ENCODE measurements around the gene DHX8.

Gene DHX8

DNA sequence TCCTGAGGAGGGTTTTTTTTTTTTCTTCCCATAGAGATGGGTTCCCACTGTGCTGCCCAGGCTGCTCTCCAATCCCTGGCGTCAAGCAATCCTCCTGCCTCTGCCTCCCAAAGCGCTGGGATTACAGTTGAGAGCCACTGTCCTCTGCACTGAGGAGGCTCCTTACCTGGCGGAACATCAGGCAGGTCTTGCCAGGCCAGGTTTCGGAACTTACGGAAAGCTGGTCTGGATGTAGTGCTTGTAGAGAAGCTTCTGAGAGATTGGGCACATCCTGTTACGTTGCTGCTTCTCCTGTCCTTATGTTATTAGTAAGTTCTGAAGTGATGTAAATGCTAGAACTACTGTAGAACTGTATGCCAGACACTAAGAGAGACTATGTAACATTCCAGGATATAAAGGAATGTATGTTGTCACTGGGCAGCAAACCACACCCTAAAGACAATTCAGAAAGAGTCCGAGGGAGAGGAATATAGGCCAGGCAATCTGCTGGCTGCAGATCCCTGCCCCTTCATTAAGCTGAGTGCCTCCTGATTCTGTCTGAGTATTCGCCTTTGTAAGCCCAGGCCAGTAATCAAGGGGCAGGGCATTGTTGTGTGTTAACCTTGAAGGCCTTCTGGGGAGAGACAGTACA lies 41.3 kb downstream of the DHX8 start:
- DNase-seq (ENCODE audit: low read depth in 2 of 2) = no peak

DNA sequence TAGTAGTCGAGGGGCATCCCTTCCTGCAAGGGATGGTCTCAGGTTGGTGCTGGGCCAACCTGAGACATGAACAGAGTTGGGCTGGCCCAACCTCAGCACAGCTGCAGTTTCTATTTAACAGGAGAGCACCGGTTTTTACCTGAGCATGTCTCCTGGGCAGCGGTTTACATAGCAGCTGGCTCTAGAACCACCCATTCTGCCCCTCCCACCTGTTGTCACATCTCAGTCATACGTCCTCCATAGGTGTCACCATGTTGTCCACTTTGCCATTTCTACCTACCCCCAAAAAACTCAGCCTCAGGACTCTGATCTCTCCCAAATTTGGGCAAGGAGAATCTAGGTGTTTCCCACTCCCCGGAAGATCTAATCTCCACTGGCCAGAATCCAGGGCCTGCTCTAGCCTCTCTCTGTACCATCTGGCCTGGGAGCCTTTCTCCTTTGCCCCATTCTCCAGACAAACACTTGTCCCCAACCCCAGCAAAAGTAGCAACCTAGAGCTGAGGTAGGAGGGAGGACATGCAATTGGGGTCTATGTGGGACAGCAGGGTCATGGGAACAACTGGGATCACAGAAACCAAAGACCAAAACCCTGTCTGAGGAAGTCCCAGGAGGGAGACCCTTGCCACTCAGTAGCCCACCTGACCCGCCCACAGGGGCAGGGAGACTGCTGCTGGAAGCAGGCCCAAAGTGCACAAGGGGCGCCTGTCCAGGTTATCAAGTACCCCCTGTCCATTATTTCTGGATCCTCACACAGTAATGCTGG lies 43.3 kb downstream of the DHX8 start:
- no peak for DNase-seq (ENCODE audit: low read depth in 2 of 2)

DNA sequence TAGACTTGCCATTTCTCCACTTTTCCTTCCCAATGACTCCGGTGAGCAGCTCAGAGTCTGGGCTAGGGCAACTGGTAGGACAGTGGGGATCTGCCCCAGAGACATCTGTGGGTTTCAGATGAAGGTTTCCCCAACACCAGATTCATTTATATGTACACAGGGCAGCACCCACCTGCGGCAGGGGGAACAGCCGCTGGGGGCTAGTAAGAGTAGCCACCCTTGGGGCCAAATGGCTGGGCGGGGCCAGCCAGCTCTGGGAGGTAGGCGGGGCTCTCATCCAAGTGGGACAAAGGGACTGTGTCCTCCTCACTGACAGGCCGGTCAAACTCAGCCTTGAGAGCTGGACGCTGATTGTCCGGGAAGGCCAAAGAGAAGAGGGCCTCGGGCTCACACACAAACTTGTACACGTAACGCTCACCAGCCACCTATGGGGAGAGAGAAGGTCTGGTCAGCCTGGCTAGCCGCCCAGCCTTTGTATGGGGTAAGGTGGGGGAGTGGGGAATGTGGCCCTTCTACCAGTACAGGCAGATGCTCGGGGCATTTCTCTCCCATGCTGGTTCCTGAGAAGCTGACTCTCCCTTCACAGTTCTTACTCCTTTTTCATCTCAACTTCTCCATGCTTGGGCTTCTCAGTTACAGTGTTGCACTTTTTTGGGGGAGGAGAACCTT lies 44.7 kb downstream of the DHX8 start:
- DNase-seq (ENCODE audit: low read depth in 2 of 2) = no peak

DNA sequence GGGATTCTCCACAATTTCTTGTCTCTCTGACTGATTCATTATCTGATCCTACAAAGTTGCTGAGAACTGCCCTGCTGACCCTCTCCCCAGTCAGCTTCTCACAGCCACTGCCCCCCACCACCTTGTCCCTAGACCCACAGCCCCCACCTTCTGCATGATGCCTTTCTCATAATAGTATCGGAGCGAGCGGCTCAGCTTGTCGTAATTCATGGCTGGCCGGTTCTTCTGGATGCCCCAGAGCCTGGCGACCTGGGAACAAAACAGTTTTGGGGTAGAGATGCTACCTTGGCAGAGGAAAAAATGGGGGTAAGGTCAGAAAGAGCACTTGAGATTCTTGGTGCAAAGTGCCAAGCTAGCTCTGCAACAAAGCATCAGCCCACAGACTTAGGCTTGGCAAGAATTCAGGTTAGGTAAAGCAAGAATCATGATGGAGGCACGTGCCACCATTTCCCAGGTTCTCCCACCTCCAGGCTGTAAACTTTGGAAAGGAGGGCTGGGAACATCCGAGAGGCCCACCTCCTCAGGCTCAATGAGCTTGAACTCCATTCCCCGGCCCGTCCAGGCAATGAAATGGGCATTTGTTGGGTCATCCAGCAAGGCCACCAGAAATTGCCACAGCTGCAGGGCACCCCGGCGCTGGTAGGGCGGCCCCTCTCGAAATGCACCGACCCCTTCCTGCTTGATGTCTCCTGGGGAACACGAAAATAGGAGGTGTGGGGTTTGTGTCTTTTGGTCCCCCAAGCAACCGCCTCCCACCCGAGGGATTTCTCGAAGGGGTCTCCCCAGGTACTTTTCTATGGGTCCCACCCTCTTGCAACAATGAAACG lies 45.4 kb downstream of the DHX8 start:
- no peak for DNase-seq (ENCODE audit: low read depth in 2 of 2)

DNA sequence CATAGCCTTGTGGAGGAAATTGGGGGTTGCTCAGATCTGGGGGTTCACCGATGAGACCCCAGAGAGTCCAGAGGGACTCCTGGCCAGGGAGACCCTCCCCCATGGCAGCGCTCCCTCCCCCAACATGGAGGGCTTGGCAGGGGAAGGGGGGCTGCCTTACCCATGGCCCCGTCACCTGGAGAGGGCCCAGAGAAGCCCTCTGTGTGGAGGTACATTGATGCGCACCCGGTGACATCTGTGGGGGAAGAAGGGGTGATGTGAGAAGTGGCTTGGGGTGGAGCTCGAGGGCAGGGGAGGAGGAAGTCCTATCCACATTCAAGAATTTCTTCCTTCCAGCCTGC lies 46.1 kb downstream of the DHX8 start:
- no peak for DNase-seq (ENCODE audit: low read depth in 2 of 2)

DNA sequence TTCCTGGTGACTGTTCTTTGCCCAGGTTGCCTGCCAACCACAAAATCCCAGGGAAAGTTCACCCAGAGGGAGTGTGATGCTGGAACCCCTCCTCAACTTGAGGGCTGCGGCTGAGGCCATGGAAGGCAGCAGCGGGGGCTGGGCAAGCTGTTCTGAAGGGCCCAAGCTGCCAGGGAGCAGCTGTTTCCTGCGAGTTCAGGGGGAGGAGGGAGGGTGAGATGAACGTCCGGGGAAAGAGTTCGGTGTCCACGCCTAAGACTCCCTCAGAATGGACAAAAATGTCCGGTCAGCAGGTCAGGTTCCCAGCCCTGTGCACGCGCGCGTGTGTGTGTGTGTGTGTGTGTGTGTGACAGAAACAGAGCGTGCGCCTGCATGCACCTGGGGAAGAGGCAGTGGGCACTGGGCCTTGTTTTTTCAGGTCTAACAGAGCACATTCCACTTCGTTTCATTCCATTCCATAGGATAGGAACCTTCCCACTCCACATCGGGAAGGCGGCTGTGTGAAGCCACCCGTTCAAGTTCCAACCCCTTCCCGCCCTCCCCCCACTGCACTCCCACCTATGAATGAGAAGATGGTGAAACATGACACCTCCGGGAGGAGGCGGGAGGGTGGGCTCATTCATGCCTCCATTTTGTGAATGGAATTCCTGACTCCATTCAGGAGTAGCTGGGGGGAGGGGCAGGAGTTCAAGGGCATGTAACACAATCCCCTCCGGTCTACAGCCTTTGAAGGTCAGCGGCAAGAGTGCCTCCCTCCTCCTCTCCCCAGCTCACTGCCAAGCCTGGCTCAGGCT lies 46.7 kb downstream of the DHX8 start:
- DNase-seq (ENCODE audit: low read depth in 2 of 2) = no peak

DNA sequence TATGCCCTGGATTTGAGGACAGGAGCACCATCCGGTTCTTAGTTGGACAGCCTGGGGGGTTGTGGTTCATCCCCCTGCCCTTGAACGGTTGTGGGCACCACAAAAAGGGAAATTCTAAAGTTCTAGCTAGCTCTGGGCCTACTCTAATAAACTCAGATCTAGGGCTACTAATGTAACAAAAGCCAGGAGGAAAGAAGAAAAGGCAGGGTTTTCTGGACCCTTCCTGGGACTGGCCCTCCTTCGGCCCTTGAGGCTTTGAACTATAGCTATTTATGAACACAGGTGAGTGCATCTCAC lies 47.3 kb downstream of the DHX8 start:
- DNase-seq (ENCODE audit: low read depth in 2 of 2) = no peak

DNA sequence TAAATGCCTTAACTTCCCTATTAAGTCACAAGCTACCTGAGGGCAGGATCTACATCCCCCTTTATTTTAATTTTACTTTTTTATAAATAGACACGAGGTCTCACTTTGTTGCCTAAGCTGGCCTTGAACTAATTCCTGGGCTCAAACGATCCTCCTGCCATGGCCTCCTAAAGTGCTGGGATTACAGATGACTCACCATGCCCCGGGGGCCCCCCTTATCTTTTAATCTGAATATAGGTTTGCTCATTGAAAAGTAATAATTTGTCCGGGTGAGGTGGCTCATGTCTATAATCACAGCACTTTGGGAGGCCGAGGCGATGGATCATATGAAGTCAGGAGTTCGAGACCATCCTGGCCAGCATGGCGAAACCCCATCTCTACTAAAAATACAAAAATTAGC lies 48.2 kb downstream of the DHX8 start:
- no peak for DNase-seq (ENCODE audit: low read depth in 2 of 2)

DNA sequence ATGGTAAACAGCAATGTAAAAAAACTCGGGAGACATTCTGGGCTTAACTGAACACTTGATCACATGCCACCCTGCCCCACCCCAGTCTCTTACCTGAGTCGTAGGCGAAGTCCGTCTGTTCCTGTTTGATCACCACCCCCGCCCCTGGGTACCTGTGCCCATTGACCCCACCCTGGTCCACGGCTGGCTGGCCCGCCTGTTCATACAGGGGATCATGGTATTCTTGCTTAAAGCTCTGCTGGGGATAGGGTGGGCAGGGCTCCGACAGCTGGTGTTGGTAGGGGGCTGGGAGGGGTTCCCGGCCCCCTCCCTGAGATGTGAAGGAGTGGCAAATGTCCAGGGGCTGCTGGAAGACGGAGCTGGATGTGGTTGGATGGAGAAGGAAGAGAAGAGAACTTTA lies 48.8 kb downstream of the DHX8 start:
- no peak for DNase-seq (ENCODE audit: low read depth in 2 of 2)

DNA sequence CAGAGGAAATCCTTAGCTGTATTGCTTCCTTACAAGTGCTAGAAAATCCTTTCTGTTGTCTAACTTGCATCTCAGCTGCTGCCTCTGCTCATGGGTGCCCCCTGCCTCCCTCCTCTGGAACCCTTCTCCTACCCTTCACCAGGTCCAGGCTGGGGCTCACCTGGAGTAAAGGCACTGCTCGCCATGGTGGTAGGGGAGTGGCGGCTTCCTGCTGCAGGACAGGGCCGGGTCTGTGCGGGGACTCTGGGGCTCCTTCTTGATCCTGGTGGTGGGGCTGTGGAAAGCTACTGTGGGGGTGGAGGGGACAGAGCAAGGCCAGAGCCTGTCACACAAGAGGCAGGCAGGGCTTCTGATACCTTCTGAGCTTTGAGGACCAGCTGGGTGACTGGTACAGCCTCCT lies 49.9 kb downstream of the DHX8 start:
- DNase-seq (ENCODE audit: low read depth in 2 of 2) = no peak

DNA sequence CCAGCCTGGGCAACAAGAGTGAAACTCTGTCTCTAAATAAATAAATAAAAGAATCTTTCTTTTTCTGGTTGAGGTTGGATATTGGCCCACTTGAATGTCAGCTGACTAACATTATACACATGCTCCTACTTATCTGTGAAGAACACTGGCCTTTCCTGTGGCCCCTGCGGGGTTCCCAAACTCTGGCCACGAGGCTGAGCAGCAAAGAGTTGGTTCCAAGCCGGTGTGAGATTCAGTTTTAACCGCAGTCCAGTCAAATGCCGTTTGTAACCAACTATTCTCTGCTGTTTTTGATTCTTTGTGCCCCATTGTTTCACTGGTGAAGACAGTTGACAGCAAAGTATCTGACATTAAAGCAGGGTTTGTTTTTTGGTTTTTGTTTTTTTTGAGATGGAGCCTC lies 51.1 kb downstream of the DHX8 start:
- no peak for DNase-seq (ENCODE audit: low read depth in 2 of 2)

DNA sequence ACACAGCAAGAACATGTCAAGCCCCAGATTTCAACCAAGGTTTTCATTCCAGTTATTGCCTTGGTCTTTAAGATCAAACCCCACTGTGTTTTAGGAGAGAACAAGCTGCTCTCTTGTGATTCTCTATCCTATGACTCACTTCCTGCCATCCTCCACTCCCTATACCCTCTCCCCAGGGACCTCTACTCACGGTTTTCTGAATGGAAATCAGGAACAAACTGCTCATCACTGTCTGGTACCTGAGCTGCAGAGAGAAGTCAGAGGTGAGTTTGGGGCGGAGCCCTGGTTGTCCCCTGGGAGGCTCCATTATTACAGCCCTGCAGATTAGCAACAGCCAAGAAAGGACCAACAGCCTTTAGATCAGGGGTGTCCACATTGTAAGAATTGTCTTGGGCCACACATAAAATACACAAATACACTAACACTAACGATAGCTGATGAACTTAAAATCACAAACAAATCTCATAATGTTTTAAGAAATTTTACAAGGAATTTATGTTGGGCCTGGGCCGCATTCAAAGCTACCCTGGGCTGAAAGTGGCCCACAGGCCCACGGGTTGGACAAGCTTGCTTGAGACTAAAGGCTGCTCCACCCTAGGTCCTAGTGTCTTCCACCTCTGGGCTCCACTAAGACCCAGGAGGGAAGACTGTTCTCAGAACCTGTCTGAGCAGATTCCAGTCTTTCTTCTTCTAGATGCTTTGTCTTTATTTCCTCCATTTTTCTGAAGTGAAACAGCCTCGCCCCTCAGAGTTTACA lies 52.6 kb downstream of the DHX8 start:
- no peak for DNase-seq (ENCODE audit: low read depth in 2 of 2)

DNA sequence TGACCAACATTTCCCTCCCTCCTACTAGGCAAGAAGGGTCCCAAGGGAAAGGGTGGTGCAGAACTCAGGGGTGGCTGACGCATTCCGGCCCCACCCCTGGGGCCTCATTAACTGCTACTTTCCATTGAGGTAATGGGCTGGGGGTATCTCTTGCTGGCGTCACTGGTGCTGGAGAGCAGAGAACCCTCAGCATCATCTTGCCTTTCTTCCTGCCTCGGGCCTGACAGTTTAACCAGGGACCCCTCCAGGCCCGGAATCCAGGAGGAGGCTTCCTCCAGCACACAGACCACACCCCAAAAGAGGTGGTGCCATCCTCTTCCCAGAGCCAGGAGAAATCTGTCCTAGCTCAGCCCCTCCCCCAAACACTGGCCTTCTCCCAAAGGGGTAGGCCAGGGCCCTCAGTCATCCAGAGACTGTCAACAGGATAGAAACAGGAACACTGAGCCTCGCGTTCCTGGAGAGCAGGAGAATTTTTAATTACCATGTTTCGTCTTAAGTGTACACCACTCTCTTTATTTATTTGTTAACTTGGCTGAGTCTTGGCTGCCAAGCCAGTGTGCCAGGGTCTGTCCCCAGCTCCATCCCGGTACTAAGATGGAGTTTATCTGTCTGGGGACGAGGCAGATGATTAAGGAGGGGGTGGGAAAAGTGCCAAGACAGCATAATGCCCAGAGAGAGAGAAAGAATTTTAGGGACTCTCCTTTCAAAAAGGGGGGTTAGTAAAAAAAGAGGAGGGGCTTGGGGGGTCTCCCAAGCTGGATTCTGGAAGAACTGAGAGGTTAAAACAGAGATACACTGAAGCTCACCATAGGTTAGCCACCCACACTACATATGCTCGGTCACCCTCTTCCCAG lies 57.3 kb downstream of the DHX8 start:
- DNase-seq (ENCODE audit: low read depth in 2 of 2) = no peak

DNA sequence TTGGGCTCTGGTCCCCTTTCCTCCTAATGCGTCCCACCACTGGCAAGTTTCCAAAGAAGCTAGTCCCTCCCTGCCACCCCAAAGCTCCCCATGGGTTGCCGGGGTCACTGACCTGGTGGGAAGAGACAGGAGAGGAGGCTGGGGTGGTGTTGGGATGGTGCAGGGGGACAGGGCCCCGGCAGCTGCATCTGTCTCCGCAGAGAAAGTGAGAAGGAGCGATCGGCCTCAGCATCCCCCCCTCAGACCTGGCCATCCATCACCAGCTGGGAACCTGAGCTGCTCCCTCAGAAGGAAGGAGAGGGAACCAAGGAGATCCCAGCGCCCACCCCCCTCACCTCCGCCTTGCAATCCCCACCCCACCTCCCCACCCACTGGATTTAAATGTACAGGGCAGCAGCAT lies 59.1 kb downstream of the DHX8 start:
- no peak for DNase-seq (ENCODE audit: low read depth in 2 of 2)

DNA sequence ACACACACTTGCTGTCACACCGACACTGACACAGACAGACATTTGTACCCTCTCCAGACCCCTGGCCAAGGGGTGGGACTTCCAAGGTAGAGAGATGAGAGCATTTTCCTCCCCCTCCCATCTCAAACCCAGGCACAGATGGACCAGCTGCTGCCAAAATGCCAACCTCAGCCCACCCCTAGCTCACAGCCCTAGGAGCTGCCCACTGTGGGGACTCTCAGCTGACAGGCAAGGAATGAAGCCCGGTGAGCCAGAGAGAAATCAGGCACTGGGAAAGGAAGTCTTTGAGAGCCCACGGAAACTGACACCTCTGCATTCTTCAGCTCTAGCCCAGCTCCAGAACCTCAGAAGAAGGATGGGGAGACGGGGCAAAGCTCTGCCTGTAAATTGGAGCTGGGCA lies 59.5 kb downstream of the DHX8 start:
- no peak for DNase-seq (ENCODE audit: low read depth in 2 of 2)

DNA sequence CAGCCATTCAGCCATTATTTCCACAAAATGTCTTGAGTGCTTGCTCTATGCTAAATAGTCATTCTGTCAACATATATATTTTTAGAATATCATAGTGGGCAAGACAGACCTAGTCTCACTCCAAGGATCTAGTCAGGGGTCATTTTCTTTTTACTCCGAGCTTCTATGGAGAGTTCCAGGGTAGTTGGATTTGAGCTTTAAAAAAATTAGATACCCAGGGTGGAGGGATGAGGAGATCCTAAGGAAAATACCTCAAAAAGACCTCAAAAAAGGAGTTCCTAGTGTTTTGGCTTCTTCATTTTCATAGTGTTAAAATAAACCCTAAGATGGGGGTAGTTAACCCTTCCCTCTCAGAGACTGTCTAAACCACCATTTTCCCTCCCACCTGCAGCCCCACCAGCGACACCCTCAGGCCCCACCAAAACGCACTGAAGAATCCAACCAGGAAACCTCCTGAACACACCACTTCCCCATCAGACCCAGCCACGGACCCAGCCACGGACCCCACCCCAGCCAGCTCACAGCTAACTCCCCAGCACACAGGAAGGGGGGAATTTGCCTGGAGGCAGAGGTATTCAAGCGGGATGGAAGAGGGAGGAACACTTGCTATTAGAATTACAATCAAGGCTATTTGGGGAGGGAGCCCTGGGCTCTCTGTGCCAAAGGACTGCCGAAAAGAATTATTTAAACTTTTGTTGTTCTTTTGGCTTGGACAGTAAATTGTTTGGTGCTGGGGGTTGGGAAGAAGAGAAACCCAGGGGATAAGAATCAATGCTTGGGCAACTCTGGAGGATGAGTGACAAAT lies 60.2 kb downstream of the DHX8 start:
- no peak for DNase-seq (ENCODE audit: low read depth in 2 of 2)

DNA sequence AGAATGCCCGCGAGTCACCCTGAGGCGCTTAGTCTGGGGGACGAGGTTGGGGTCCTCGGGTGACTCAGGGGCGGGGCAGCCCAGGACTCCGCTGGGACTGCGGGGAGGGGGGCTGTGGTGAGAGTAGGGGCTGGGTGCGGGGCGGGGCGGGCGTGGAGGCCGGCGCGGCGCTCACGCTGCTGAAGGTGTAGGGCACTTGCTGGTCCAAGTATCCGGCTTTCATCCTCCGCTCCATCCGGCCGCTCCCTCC lies 61.5 kb downstream of the DHX8 start:
- no peak for DNase-seq (ENCODE audit: low read depth in 2 of 2)

DNA sequence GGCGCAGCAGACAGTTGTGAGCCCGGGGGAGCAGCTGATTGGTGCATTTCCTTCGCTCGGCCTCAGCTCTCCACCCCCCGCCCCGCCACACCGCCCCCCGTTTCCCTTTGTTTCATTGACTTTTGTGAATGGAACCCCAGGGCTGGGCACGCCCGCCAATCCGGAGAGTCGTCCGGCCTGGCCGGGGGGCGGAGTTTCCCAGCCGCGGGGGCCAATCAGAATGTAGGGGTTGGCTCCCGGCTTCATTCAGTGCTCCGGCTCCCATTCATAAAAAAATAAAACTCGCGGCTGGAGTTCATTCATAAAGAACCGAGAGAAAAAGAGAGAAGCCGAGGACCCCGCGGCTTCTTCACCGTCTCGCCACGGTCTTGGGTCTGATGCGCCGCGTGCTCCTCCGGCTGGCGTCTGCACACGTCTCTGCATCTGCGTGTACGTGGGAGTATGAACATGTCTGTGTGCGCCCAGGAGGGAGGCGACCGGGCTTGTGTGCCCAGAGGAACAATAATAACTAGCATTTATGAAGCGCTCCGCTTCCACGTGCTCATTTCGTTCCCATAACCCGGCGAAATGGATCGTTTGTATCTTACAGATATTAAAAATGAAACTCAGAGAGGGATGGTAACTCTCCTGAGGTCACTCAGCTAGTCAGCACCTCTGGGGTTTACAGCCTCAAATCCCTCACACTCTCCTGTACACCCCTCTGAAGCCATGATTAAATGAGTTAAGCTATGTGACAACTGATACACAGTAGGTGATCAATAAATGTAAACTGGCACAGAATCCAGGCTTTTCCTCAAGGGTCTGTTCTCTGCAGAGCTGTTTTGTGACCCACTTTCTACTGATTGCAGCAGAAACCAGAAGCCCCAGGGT lies 62.8 kb downstream of the DHX8 start, which contains the start of gene ETV4:
ETV4 (minus strand) TSS at position 22 of the 870 bp plus-strand sequence. CDS start 723 bp downstream, outside the sequence.
- peak; percentile 59 to 73 for DNase-seq (ENCODE audit: low read depth in 2 of 2)

DNA sequence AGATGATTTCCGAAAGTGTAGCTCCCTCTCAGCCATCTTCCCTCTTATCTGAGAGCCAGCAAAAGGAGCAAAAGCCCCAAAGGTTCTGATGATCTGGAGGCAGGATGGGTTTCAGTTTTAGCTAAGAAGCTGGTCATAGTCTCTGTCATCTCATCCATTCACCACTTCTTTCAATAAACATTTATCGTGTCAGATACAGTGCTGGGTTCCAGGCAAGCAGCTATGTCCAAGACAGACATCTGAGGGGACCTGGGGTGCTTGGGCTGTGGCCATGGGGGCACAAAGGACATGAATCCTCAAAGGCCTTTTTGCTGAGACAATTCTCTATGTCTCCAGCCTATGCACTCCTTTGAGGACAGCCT lies 63.4 kb downstream of the DHX8 start:
- DNase-seq (ENCODE audit: low read depth in 2 of 2) = no peak
